ENCODE data around the gene STK32A. TPM values are rescaled to one million over a fixed set of nuclear protein-coding genes. Genes with fewer than 3 reads are reported as not detected.

The STK32A gene
- total RNA-seq, 4 donors from 2014 or later, result 2.5 to 15.3 (median 9.4) TPM

GRCh38 chr5:147208134-147208533 lies 26.7 kb upstream of the STK32A start:
- no peak for DNase-seq
- no peak overlapping the region for H3K27ac ChIP-seq
- no peaks in the 10 kb centered on the region for H3K27me3 ChIP-seq
- TF ChIP-seq POLR2A (IDR thresholded peaks at IDR 0.05) (no peak), CTCF (IDR thresholded peaks at IDR 0.05) (no peak)
- no peaks in the 10 kb centered on the region for H3K36me3 ChIP-seq
- no peaks in the 10 kb centered on the region for H3K4me1 ChIP-seq
- intact Hi-C loops (cut with DNase I), result no loop called here
- no peaks in the 10 kb centered on the region for H3K9me3 ChIP-seq
- WGBS, 2 donors, result 65 to 67% methylated on average over 1 of the region's 1 CpG
- H3K4me3 ChIP-seq (replicated peaks in 1 of 3), result no peak overlapping the region

- Histone ChIP-seq H3K9me3 (no peaks in the 10 kb centered on the region), H3K4me1 (no peaks in the 10 kb centered on the region), H3K4me3 (replicated peaks in 1 of 3) (no peak overlapping the region), H3K27me3 (no peaks in the 10 kb centered on the region), H3K27ac (no peak overlapping the region), H3K36me3 (no peaks in the 10 kb centered on the region)
- no peak for DNase-seq
- TF ChIP-seq POLR2A (IDR thresholded peaks at IDR 0.05), result no peak
- no peak for TF ChIP-seq CTCF (IDR thresholded peaks at IDR 0.05)
- WGBS, 2 donors, result 35 to 45% methylated on average over 8 of the region's 9 CpGs
- intact Hi-C loops (cut with DNase I), result no loop called here
Measured at GRCh38 chr5:147216552-147217154, 18.2 kb upstream of the STK32A start.

- WGBS, 2 donors, result 44 to 48% methylated on average over 2 of the region's 2 CpGs
- no peak for DNase-seq
- intact Hi-C loops (cut with DNase I), result loop anchor here (10.0 kb wide), 1 partner anchor 351 kb away; no protein-coding TSS in a partner anchor
- no peaks in the 10 kb centered on the region for H3K4me1 ChIP-seq
- no peak overlapping the region for H3K4me3 ChIP-seq (replicated peaks in 1 of 3)
- no peaks in the 10 kb centered on the region for H3K36me3 ChIP-seq
- no peak overlapping the region for H3K27ac ChIP-seq
- no peaks in the 10 kb centered on the region for H3K9me3 ChIP-seq
- no peak for TF ChIP-seq CTCF (IDR thresholded peaks at IDR 0.05)
- TF ChIP-seq POLR2A (IDR thresholded peaks at IDR 0.05), result no peak
- no peaks in the 10 kb centered on the region for H3K27me3 ChIP-seq
Measured at GRCh38 chr5:147223343-147223742, 11.5 kb upstream of the STK32A start.

- Histone ChIP-seq H3K4me1 (no peaks in the 10 kb centered on the region), H3K9me3 (no peaks in the 10 kb centered on the region), H3K27ac (no peak overlapping the region), H3K36me3 (no peaks in the 10 kb centered on the region), H3K4me3 (replicated peaks in 1 of 3) (no peak overlapping the region), H3K27me3 (no peaks in the 10 kb centered on the region)
- TF ChIP-seq CTCF (IDR thresholded peaks at IDR 0.05) (peak; percentile 34 to 82 (median 68)), POLR2A (IDR thresholded peaks at IDR 0.05) (no peak)
- WGBS, 2 donors, result 71 to 75% methylated on average over 3 of the region's 3 CpGs
- DNase-seq, result peak; percentile 42 to 55
- intact Hi-C loops (cut with DNase I), result loop anchor here (10.0 kb wide), 1 partner anchor 351 kb away; no protein-coding TSS in a partner anchor
Measured at GRCh38 chr5:147223948-147224791, 10.7 kb upstream of the STK32A start.

- 91 to 97% methylated on average over 9 of the region's 9 CpGs for WGBS, 2 donors
- Histone ChIP-seq H3K4me1 (no peaks in the 10 kb centered on the region), H3K9me3 (no peaks in the 10 kb centered on the region), H3K36me3 (no peaks in the 10 kb centered on the region), H3K4me3 (replicated peaks in 1 of 3) (no peak overlapping the region), H3K27me3 (no peaks in the 10 kb centered on the region), H3K27ac (no peak overlapping the region)
- TF ChIP-seq CTCF (IDR thresholded peaks at IDR 0.05) (no peak), POLR2A (IDR thresholded peaks at IDR 0.05) (no peak)
- peak in 1 of 2 donors; percentile 3 for DNase-seq
- intact Hi-C loops (cut with DNase I), result loop anchor here (5.0 to 10.0 kb wide), 2 partner anchors 146 to 349 kb away; no protein-coding TSS in a partner anchor
Measured at GRCh38 chr5:147225938-147226337, 8.9 kb upstream of the STK32A start.

Measured in thyroid gland (tissue), 4 donors.